ENCODE data around the gene CHRNE.
A peak's percentile ranks its signal among the peaks of the same experiment; 100 is the strongest.

Gene CHRNE

GRCh38 chr17:4942760-4943508 lies 40.0 kb upstream of the CHRNE start:
- H3K27ac ChIP-seq: no peak overlapping the region
- DNase-seq (ENCODE audit: low read depth, low spot score): no peak
- H3K9me3 ChIP-seq (ENCODE audit: low read depth, low read length): no peaks in the 10 kb centered on the region
- TF ChIP-seq FOXP2 (optimal IDR thresholded peaks at IDR 0.05; ENCODE audit: control extremely low read depth, extremely low read length, insufficient read depth): no peak
- no peak for TF ChIP-seq POLR2AphosphoS5 (IDR thresholded peaks at IDR 0.05; ENCODE audit: borderline replicate concordance, low read depth, low read length)
- no peak for TF ChIP-seq EZH2 (IDR thresholded peaks at IDR 0.05)
- no peak overlapping the region for H3K4me3 ChIP-seq
- H3K36me3 ChIP-seq (ENCODE audit: insufficient read depth, low read length): peaks cover 56% of the 10 kb centered on the region
- no peak overlapping the region for H3K9ac ChIP-seq (ENCODE audit: insufficient read length)

GRCh38 chr17:4941319-4941610 lies 38.4 kb upstream of the CHRNE start:
- no peak for DNase-seq (ENCODE audit: low read depth, low spot score)
- Histone ChIP-seq H3K27ac (no peak overlapping the region), H3K9me3 (ENCODE audit: low read depth, low read length) (no peaks in the 10 kb centered on the region), H3K4me3 (peak overlapping the region; percentile 87), H3K9ac (ENCODE audit: insufficient read length) (peak overlapping the region; percentile 95), H3K36me3 (ENCODE audit: insufficient read depth, low read length) (peaks cover 61% of the 10 kb centered on the region)
- TF ChIP-seq FOXP2 (optimal IDR thresholded peaks at IDR 0.05; ENCODE audit: control extremely low read depth, extremely low read length, insufficient read depth) (no peak), POLR2AphosphoS5 (IDR thresholded peaks at IDR 0.05; ENCODE audit: borderline replicate concordance, low read depth, low read length) (no peak), EZH2 (IDR thresholded peaks at IDR 0.05) (no peak)

- H3K9ac ChIP-seq (ENCODE audit: insufficient read length): peak overlapping the region; percentile 95
- no peak for DNase-seq (ENCODE audit: low read depth, low spot score)
- no peaks in the 10 kb centered on the region for H3K9me3 ChIP-seq (ENCODE audit: low read depth, low read length)
- no peak for TF ChIP-seq EZH2 (IDR thresholded peaks at IDR 0.05)
- TF ChIP-seq POLR2AphosphoS5 (IDR thresholded peaks at IDR 0.05; ENCODE audit: borderline replicate concordance, low read depth, low read length): peak; percentile 29; the same call in 1 of the 2 replicates
- no peak for TF ChIP-seq FOXP2 (optimal IDR thresholded peaks at IDR 0.05; ENCODE audit: control extremely low read depth, extremely low read length, insufficient read depth)
- peak overlapping the region; percentile 87 for H3K4me3 ChIP-seq
- peaks cover 56% of the 10 kb centered on the region for H3K36me3 ChIP-seq (ENCODE audit: insufficient read depth, low read length)
- peak overlapping the region; percentile 97 for H3K27ac ChIP-seq
These were observed 37.8 kb upstream of the CHRNE start for GRCh38 chr17:4940555-4941318.

GRCh38 chr17:4939796-4940554 lies 37.1 kb upstream of the CHRNE start, which contains the start of the genes RNF167 and SLC25A11:
Gene RNF167 (plus strand): TSS chr17:4940268. CDS start chr17:4940910, 642 bp downstream.
Gene SLC25A11 (minus strand): TSS chr17:4940046. CDS start chr17:4939910, 136 bp downstream.
- H3K36me3 ChIP-seq (ENCODE audit: insufficient read depth, low read length): peaks cover 48% of the 10 kb centered on the region

GRCh38 chr17:4939546-4939795 lies 36.6 kb upstream of the CHRNE start:
- peak overlapping the region; percentile 97 for H3K27ac ChIP-seq
- H3K4me3 ChIP-seq: peak overlapping the region; percentile 87
- peaks cover 43% of the 10 kb centered on the region for H3K36me3 ChIP-seq (ENCODE audit: insufficient read depth, low read length)
- peak overlapping the region; percentile 95 for H3K9ac ChIP-seq (ENCODE audit: insufficient read length)
- no peak for DNase-seq (ENCODE audit: low read depth, low spot score)
- no peaks in the 10 kb centered on the region for H3K9me3 ChIP-seq (ENCODE audit: low read depth, low read length)
- TF ChIP-seq POLR2AphosphoS5 (IDR thresholded peaks at IDR 0.05; ENCODE audit: borderline replicate concordance, low read depth, low read length): no peak
- no peak for TF ChIP-seq FOXP2 (optimal IDR thresholded peaks at IDR 0.05; ENCODE audit: control extremely low read depth, extremely low read length, insufficient read depth)

More at GRCh38 chr17:4939796-4940554, 37.1 kb upstream of the CHRNE start, which contains the start of the genes RNF167 and SLC25A11:
- H3K27ac ChIP-seq: peak within 1 kb of the TSS; percentile 97
- peak; percentile 66; the same call in 1 of the 2 replicates for TF ChIP-seq POLR2AphosphoS5 (IDR thresholded peaks at IDR 0.05; ENCODE audit: borderline replicate concordance, low read depth, low read length)
- no peak for TF ChIP-seq FOXP2 (optimal IDR thresholded peaks at IDR 0.05; ENCODE audit: control extremely low read depth, extremely low read length, insufficient read depth)
- TF ChIP-seq EZH2 (IDR thresholded peaks at IDR 0.05): no peak
- H3K9me3 ChIP-seq (ENCODE audit: low read depth, low read length): no peaks in the 10 kb centered on the region
- peak within 1 kb of the TSS; percentile 95 for H3K9ac ChIP-seq (ENCODE audit: insufficient read length)
- peak within 1 kb of the TSS; percentile 87 for H3K4me3 ChIP-seq
- peak; percentile 95 for DNase-seq (ENCODE audit: low read depth, low spot score)

GRCh38 chr17:4938688-4939545 lies 36.0 kb upstream of the CHRNE start:
- TF ChIP-seq FOXP2 (optimal IDR thresholded peaks at IDR 0.05; ENCODE audit: control extremely low read depth, extremely low read length, insufficient read depth) (no peak), POLR2AphosphoS5 (IDR thresholded peaks at IDR 0.05; ENCODE audit: borderline replicate concordance, low read depth, low read length) (no peak), EZH2 (IDR thresholded peaks at IDR 0.05) (no peak)
- H3K4me3 ChIP-seq: peak overlapping the region; percentile 87
- H3K9ac ChIP-seq (ENCODE audit: insufficient read length): peak overlapping the region; percentile 95
- peak overlapping the region; percentile 97 for H3K27ac ChIP-seq
- H3K36me3 ChIP-seq (ENCODE audit: insufficient read depth, low read length): peaks cover 37% of the 10 kb centered on the region
- DNase-seq (ENCODE audit: low read depth, low spot score): no peak
- H3K9me3 ChIP-seq (ENCODE audit: low read depth, low read length): no peaks in the 10 kb centered on the region

- peak overlapping the region; percentile 87; the same call in 1 of the 2 replicates for H3K4me3 ChIP-seq
- TF ChIP-seq FOXP2 (optimal IDR thresholded peaks at IDR 0.05; ENCODE audit: control extremely low read depth, extremely low read length, insufficient read depth): no peak
- no peak for TF ChIP-seq POLR2AphosphoS5 (IDR thresholded peaks at IDR 0.05; ENCODE audit: borderline replicate concordance, low read depth, low read length)
- no peak for TF ChIP-seq EZH2 (IDR thresholded peaks at IDR 0.05)
- peak overlapping the region; percentile 95 for H3K9ac ChIP-seq (ENCODE audit: insufficient read length)
- no peak for DNase-seq (ENCODE audit: low read depth, low spot score)
- no peak overlapping the region for H3K27ac ChIP-seq
- H3K36me3 ChIP-seq (ENCODE audit: insufficient read depth, low read length): peaks cover 32% of the 10 kb centered on the region
- no peaks in the 10 kb centered on the region for H3K9me3 ChIP-seq (ENCODE audit: low read depth, low read length)
These were observed 35.2 kb upstream of the CHRNE start for GRCh38 chr17:4938069-4938491.
